Pancreas (tissue), 10 donors: Measurements from ENCODE around the gene FRMD4B. TPM values are rescaled to one million over a fixed set of nuclear protein-coding genes. Genes with fewer than 3 reads are reported as not detected.

Experiments used
- ATAC-seq, 4 donors: fragments of 200-7000 bp; cut with Tn5 transposase; one replicate each; pipeline versions ENCODE4 v1.8.0 to v1.9.1; 2020; ENCODE audit warnings: mild to moderate bottlenecking in 4 of 4, moderate library complexity in 4 of 4
- DNase-seq, 6 donors: peaks; one replicate each; pipeline ENCODE4 v3.0.0-alpha.2; 2020
- FAIRE-seq: peaks from 2 replicates; lab custom pipeline; 2012; peaks lifted over from hg19 to GRCh38; lab: Jason Lieb, UNC
- H3K27ac ChIP-seq, 4 donors: fragments of 200-600 bp; sonication (generic); 1 replicate in 3 of 4; 2 replicates in 1 of 4; pipeline versions ENCODE4 v1.5.0 to v1.8.0; 2020
- H3K27me3 ChIP-seq, 4 donors: fragments of 200-600 bp; one replicate each; pipeline ENCODE4 v1.8.0; 2021
- H3K36me3 ChIP-seq, 3 donors: fragments of 200-600 bp; sonication (generic) in 1 of 3; one replicate each; pipeline versions ENCODE4 v1.5.0 to v1.8.0; 2020 to 2021
- H3K4me1 ChIP-seq, 3 donors: fragments of 200-600 bp; one replicate each; pipeline ENCODE4 v1.8.0; 2021
- H3K4me3 ChIP-seq, 4 donors: fragments of 200-600 bp; sonication (generic) in 2 of 4; one replicate each; pipeline versions ENCODE4 v1.5.0 to v1.8.0; 2020 to 2021
- H3K9me3 ChIP-seq, 4 donors: fragments of 200-600 bp; one replicate each; pipeline ENCODE4 v1.8.0; 2021
- CTCF ChIP-seq, 4 donors: fragments of 200-600 bp; sonication (generic) in 3 of 4; IDR thresholded peaks; one replicate each; pipeline versions ENCODE4 v1.5.0 to v1.8.0; 2021; ENCODE audit warnings: antibody characterized with exemption in 4 of 4
- WGBS, 2 donors: extraction: QIAGEN DNeasy Blood & Tissue Kit; methylation state at CpG; one replicate each; pipeline ENCODE4 v1.1.7; 2013; 5-methylcytosine and 5-hydroxymethylcytosine counted together
- intact Hi-C, 3 donors: fragments of 100-400 bp; cut with DNase I; formaldehyde crosslinking; loops; one replicate each; pipeline versions ENCODE4 v1.11.1 to v1.14.2; 2022
- polyA plus RNA-seq, 2 donors: library from polyadenylated mRNA; stranded (reverse); fragments of 200-250 nt; gene quantifications; one replicate each; pipeline ENCODE4 v1.2.3, GENCODE V29; 2013
- total RNA-seq, 6 donors: library from RNA; stranded (reverse); fragmentation: NEBNext Ultra II Directional in 4 of 6; extraction: Animal tissue kit (Norgen Biotek cat#: 25700) in 4 of 6; gene quantifications; one replicate each; pipeline versions ENCODE4 v1.2.1 to v1.2.4, GENCODE V29; 2021 to 2023
- donor health status: healthy with polysubstance abuse.
- donor health status: DM: no; HTN: no; CAD: no; lungs with moderate emphysema.
- donor health status: DM: no; HTN: no; CAD: no.
- donor health status: control.
- donor health status: control.
- donor health status: Bipolar disorder and iron deficiency.
- donor health status: DM: yes; HTN: yes; CAD: no.
- donor health status: DM: no; HTN: no; CAD: no.
- donor health status: DM: no; HTN: no; CAD: no.
- donor health status: DM: yes; HTN: yes; CAD: no.

Gene FRMD4B
- total and polyA plus RNA-seq, 8 donors: 4.9 to 20.0 (median 7.3) TPM

DNA sequence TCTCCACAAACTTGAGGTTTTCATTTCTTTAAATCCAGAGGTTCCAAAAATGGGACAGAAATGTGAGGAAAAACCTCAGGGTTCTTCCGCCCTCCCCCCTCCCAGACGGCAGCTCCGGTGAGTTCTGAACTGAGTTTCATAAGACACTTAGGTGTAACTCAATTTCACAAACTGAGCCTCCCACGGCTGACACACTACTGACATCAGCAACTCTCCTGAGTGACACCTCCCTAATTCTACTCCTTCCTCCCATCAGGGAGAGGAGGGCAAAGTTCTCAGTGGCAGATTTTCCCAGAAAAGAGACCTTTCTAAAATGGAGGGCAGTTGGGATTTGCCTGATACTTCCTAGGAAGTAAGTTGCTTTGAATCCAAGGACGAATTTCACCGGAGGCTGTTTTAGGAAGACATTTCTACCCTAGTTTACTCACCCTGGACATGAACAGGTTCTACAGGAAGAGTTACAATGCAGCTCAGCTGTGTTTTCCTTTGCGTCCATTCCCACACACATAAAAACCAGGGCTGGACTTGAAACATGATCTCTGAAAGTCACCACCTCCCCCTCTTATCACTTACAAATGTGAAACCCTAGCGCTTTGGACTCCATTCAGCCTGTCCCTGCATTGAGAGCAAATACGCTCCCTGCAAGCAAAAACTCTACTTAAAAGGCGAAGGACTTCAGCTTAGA is 185.4 kb downstream of the FRMD4B start:
- ATAC-seq (peak; percentile 86 to 94 (median 90)), FAIRE-seq (no peak)

GRCh38 chr3:69199942-69200341 is 185.9 kb downstream of the FRMD4B start:
- WGBS, 2 donors: 29 to 36% methylated on average over 6 of the region's 6 CpGs
- ATAC-seq (peak; percentile 28 to 49 (median 40)), FAIRE-seq (no peak), DNase-seq (no peak)
- no peaks in the 10 kb centered on the region for H3K9me3 ChIP-seq
- H3K27me3 ChIP-seq: no peaks in the 10 kb centered on the region
- peaks cover 0 to 3% (median 0%) of the 10 kb centered on the region in 3 donors for H3K36me3 ChIP-seq
- H3K4me1 ChIP-seq: peaks cover 0 to 15% (median 13%) of the 10 kb centered on the region in 3 donors
- TF ChIP-seq CTCF (IDR thresholded peaks at IDR 0.05): no peak
- peak overlapping the region; percentile 56 to 84 (median 74) for H3K27ac ChIP-seq
- peak overlapping the region; percentile 4 to 42 (median 28) for H3K4me3 ChIP-seq
- intact Hi-C loops: no loop called here

More for the DNA sequence above, 185.4 kb downstream of the FRMD4B start:
- Histone ChIP-seq H3K9me3 (no peaks in the 10 kb centered on the region), H3K36me3 (no peaks in the 10 kb centered on the region), H3K27me3 (no peaks in the 10 kb centered on the region), H3K4me3 (peak overlapping the region; percentile 4 to 42 (median 28)), H3K27ac (peak overlapping the region; percentile 56 to 84 (median 74)), H3K4me1 (peaks cover 0 to 15% (median 13%) of the 10 kb centered on the region in 3 donors)
- DNase-seq: peak in 3 of 6 donors; percentile 55 to 63 (median 57)
- intact Hi-C loops: no loop called here
- 13 to 15% methylated on average over 10 of the region's 10 CpGs for WGBS, 2 donors
- TF ChIP-seq CTCF (IDR thresholded peaks at IDR 0.05): no peak

DNA sequence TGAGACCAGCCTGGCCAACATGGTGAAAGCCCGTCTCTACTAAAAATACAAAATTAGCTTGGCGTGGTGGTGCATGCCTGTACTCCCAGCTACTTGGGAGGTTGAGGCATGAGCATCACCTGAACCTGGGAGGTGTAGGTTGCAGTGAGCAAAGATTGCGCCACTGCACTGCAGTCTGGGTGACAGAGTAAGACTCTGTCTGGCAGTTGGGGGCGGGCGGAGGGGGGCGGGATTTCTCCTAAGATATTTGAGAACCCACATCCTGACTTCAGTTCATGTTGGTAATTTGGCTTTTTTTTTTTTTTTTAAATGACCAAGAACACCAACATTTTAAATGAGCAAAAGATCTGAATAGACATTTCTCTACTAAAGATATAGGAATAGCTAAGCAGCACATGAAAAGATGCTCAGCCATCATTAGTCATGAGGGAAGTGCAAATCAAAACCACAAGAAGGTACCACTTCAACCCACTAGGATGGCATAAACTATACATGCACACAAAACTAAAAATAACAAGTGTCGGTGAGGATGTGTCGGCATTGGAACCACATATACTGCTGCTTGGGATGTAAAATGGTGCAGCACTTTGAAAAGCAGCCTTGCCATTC is 187.9 kb downstream of the FRMD4B start:
- no peak for ATAC-seq
- 96 to 99% methylated on average over 8 of the region's 8 CpGs for WGBS, 2 donors
- Histone ChIP-seq H3K27me3 (no peaks in the 10 kb centered on the region), H3K9me3 (no peaks in the 10 kb centered on the region), H3K27ac (no peak overlapping the region), H3K4me3 (no peak overlapping the region), H3K4me1 (peaks cover 0 to 9% (median 8%) of the 10 kb centered on the region in 3 donors), H3K36me3 (peaks cover 0 to 17% (median 0%) of the 10 kb centered on the region in 3 donors)
- no peak for DNase-seq
- FAIRE-seq: no peak
- no peak for TF ChIP-seq CTCF (IDR thresholded peaks at IDR 0.05)
- intact Hi-C loops: no loop called here

GRCh38 chr3:69197455-69197854 is 188.4 kb downstream of the FRMD4B start:
- Histone ChIP-seq H3K27ac (no peak overlapping the region), H3K4me1 (peaks cover 0 to 9% (median 8%) of the 10 kb centered on the region in 3 donors), H3K4me3 (no peak overlapping the region), H3K36me3 (peaks cover 0 to 23% (median 0%) of the 10 kb centered on the region in 3 donors), H3K9me3 (no peaks in the 10 kb centered on the region), H3K27me3 (no peaks in the 10 kb centered on the region)
- ATAC-seq (no peak), DNase-seq (no peak), FAIRE-seq (no peak)
- WGBS, 2 donors: 63 to 68% methylated on average over 6 of the region's 6 CpGs
- intact Hi-C loops: no loop called here
- no peak for TF ChIP-seq CTCF (IDR thresholded peaks at IDR 0.05)
